ENCODE results near the gene MYO5A. TPM values are rescaled to one million over a fixed set of nuclear protein-coding genes. Genes with fewer than 3 reads are reported as not detected.
"Not testable (repeated sequence)": the region's sequence is repeated elsewhere in the genome, so short reads cannot be mapped to it uniquely, and the experiment has no call there.

MYO5A gene
- total RNA-seq, 1 experiment from 2014 or later = 9.9 TPM

DNA sequence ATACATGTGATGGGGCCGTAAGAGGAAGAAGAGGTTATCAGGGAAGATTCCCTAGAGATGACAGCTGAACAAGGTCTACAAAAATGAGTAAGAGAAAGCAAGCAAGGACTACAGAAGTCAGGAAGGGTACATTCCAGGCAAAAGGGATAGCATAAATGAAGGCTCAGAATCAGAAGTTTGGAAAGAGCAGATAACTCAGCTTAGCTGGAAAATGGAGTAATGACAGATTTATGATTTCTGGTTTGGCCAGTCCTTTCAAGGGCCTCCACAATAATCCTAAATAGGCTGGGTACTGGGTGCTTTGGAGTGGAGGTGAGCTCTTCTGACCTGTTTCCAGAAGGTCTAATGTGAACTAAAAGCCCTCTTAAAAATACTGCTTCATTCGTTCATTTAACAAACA lies 110.7 kb downstream of the MYO5A start:
- Histone ChIP-seq H3K4me1 (no peaks in the 10 kb centered on the region), H3K36me3 (ENCODE audit: control insufficient read depth, insufficient read depth, low read length) (no peaks in the 10 kb centered on the region), H3K4me3 (ENCODE audit: low read depth, low read length) (no peak overlapping the region), H3K27me3 (replicated peaks; ENCODE audit: control insufficient read depth, insufficient read depth, low read length) (no peaks in the 10 kb centered on the region), H3K9me3 (no peaks in the 10 kb centered on the region)
- BruUV-seq (replicated peaks) = no TSS peak
- Mint-ChIP-seq H3K36me3 (ENCODE audit: insufficient read depth, unreplicated experiment) (no peaks in the 10 kb centered on the region), H3K27ac (ENCODE audit: unreplicated experiment) (no peak overlapping the region), H3K4me1 (ENCODE audit: low read depth, unreplicated experiment) (no peaks in the 10 kb centered on the region), H3K4me3 (ENCODE audit: unreplicated experiment) (no peak overlapping the region), H3K9me3 (ENCODE audit: unreplicated experiment) (no peaks in the 10 kb centered on the region), H3K27me3 (ENCODE audit: insufficient read depth, unreplicated experiment) (no peaks in the 10 kb centered on the region)
- POLR2A ChIA-PET = interaction anchor here (0.6 kb wide), 1 partner anchor 62 kb away, joined by 4 read pairs; no protein-coding TSS in a partner anchor
- intact Hi-C loops (cut with micrococcal nuclease; ENCODE audit: unreplicated experiment) = no loop called here
- TF ChIP-seq, protein P1, sequence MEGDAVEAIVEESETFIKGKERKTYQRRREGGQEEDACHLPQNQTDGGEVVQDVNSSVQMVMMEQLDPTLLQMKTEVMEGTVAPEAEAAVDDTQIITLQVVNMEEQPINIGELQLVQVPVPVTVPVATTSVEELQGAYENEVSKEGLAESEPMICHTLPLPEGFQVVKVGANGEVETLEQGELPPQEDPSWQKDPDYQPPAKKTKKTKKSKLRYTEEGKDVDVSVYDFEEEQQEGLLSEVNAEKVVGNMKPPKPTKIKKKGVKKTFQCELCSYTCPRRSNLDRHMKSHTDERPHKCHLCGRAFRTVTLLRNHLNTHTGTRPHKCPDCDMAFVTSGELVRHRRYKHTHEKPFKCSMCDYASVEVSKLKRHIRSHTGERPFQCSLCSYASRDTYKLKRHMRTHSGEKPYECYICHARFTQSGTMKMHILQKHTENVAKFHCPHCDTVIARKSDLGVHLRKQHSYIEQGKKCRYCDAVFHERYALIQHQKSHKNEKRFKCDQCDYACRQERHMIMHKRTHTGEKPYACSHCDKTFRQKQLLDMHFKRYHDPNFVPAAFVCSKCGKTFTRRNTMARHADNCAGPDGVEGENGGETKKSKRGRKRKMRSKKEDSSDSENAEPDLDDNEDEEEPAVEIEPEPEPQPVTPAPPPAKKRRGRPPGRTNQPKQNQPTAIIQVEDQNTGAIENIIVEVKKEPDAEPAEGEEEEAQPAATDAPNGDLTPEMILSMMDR (IDR thresholded peaks at IDR 0.05; ENCODE audit: insufficient read depth in 1 of 2, low read depth in 1 of 2, low read length in 1 of 2, severe bottlenecking in 1 of 2, unreplicated experiment in 1 of 2) = no peak
- no peak for DNase-seq
- CTCF ChIA-PET = no interaction called here

DNA sequence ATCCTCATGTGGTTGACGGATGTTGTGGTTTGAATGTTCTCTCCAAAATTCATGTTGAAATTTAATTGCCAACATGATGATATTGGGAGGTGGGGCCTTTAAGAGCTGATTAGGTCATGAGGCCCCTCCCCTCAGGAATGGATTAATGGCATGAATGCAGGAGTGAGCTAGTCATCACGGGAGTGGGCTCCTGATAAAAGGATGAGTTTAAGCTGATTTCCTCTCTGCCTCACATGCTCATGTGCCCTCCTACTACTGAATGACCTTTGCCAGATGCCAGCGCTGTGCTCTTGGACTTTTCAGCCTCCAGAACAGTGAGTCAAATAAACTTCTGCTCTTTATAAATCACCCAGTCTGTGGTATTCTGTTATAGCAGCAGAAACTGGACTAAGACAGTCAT lies 111.2 kb downstream of the MYO5A start:
- Histone ChIP-seq H3K9me3 (no peaks in the 10 kb centered on the region), H3K4me1 (no peaks in the 10 kb centered on the region), H3K4me3 (ENCODE audit: low read depth, low read length) (no peak overlapping the region), H3K27me3 (replicated peaks; ENCODE audit: control insufficient read depth, insufficient read depth, low read length) (no peaks in the 10 kb centered on the region), H3K36me3 (ENCODE audit: control insufficient read depth, insufficient read depth, low read length) (no peaks in the 10 kb centered on the region)
- no peak overlapping the region for H3K4me3 Mint-ChIP-seq (ENCODE audit: unreplicated experiment)
- H3K9me3 Mint-ChIP-seq (ENCODE audit: unreplicated experiment) = no peaks in the 10 kb centered on the region
- TF ChIP-seq, protein P1 (IDR thresholded peaks at IDR 0.05; ENCODE audit: insufficient read depth in 1 of 2, low read depth in 1 of 2, low read length in 1 of 2, severe bottlenecking in 1 of 2, unreplicated experiment in 1 of 2) = no peak
- no peaks in the 10 kb centered on the region for H3K4me1 Mint-ChIP-seq (ENCODE audit: low read depth, unreplicated experiment)
- intact Hi-C loops (cut with micrococcal nuclease; ENCODE audit: unreplicated experiment) = no loop called here
- no TSS peak for BruUV-seq (replicated peaks)
- CTCF ChIA-PET = no interaction called here
- no peak for DNase-seq
- no peak overlapping the region for H3K27ac Mint-ChIP-seq (ENCODE audit: unreplicated experiment)
- POLR2A ChIA-PET = no interaction called here
- H3K36me3 Mint-ChIP-seq (ENCODE audit: insufficient read depth, unreplicated experiment) = no peaks in the 10 kb centered on the region
- no peaks in the 10 kb centered on the region for H3K27me3 Mint-ChIP-seq (ENCODE audit: insufficient read depth, unreplicated experiment)

DNA sequence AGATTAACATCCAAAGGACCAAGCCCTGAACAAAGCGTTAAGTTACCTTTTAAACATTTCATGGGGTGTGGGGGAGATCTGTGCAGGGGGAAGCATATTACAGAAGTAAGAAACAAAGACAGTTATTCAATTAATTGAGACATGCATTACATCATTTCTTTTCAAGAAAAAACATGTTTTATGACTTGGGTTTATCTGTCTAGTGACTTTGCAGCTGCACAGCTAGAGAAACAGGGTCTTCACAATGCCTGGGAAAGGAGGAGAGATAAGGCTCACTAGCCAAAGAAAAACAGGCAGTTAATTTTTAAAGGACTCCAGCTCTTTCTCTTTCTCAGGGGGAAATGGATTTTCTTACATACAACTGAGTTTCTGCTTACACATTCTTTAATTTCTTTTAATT lies 112.1 kb downstream of the MYO5A start:
- H3K4me1 Mint-ChIP-seq (ENCODE audit: low read depth, unreplicated experiment); BruUV-seq (replicated peaks); H3K4me3 ChIP-seq (ENCODE audit: low read depth, low read length); H3K27me3 ChIP-seq (replicated peaks; ENCODE audit: control insufficient read depth, insufficient read depth, low read length); H3K36me3 ChIP-seq (ENCODE audit: control insufficient read depth, insufficient read depth, low read length); DNase-seq; H3K27me3 Mint-ChIP-seq (ENCODE audit: insufficient read depth, unreplicated experiment); CTCF ChIA-PET; H3K27ac Mint-ChIP-seq (ENCODE audit: unreplicated experiment); POLR2A ChIA-PET; intact Hi-C loops (cut with micrococcal nuclease; ENCODE audit: unreplicated experiment); H3K4me3 Mint-ChIP-seq (ENCODE audit: unreplicated experiment); H3K9me3 Mint-ChIP-seq (ENCODE audit: unreplicated experiment); H3K9me3 ChIP-seq; H3K4me1 ChIP-seq; H3K36me3 Mint-ChIP-seq (ENCODE audit: insufficient read depth, unreplicated experiment): not testable (repeated sequence)

DNA sequence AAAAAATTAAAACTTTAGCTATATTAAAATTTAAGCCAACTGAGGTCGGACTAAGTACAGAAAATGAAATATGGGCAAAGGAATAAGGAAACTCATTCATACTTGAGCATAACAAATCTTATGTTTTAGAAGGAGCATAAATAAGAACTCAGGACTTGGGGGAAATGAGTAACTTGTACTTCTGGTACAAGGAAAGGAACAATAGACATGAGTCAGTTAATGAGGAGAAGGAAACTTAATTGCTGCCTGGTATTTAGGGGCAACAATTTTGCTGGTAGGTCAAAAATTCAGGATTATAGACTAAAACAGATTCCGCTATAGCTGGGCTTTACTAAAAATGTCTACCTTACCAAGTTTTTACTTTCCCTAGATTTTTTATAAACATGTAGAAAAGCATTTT lies 113.1 kb downstream of the MYO5A start:
- H3K27me3 Mint-ChIP-seq (ENCODE audit: insufficient read depth, unreplicated experiment) = no peaks in the 10 kb centered on the region
- H3K9me3 Mint-ChIP-seq (ENCODE audit: unreplicated experiment) = no peaks in the 10 kb centered on the region
- no TSS peak for BruUV-seq (replicated peaks)
- CTCF ChIA-PET = no interaction called here
- Histone ChIP-seq H3K27me3 (replicated peaks; ENCODE audit: control insufficient read depth, insufficient read depth, low read length) (no peaks in the 10 kb centered on the region), H3K9me3 (no peaks in the 10 kb centered on the region), H3K4me1 (no peaks in the 10 kb centered on the region), H3K36me3 (ENCODE audit: control insufficient read depth, insufficient read depth, low read length) (no peaks in the 10 kb centered on the region), H3K4me3 (ENCODE audit: low read depth, low read length) (no peak overlapping the region)
- POLR2A ChIA-PET = no interaction called here
- H3K36me3 Mint-ChIP-seq (ENCODE audit: insufficient read depth, unreplicated experiment) = no peaks in the 10 kb centered on the region
- H3K4me3 Mint-ChIP-seq (ENCODE audit: unreplicated experiment) = no peak overlapping the region
- intact Hi-C loops (cut with micrococcal nuclease; ENCODE audit: unreplicated experiment) = no loop called here
- H3K27ac Mint-ChIP-seq (ENCODE audit: unreplicated experiment) = no peak overlapping the region
- TF ChIP-seq, protein P1 (IDR thresholded peaks at IDR 0.05; ENCODE audit: insufficient read depth in 1 of 2, low read depth in 1 of 2, low read length in 1 of 2, severe bottlenecking in 1 of 2, unreplicated experiment in 1 of 2) = no peak
- DNase-seq = no peak
- no peaks in the 10 kb centered on the region for H3K4me1 Mint-ChIP-seq (ENCODE audit: low read depth, unreplicated experiment)
